Fibroblast of skin of abdomen (primary cell): Measurements from ENCODE around the gene CASQ2. TPM values are rescaled to one million over a fixed set of nuclear protein-coding genes. Genes with fewer than 3 reads are reported as not detected.

Experiments
- DNase-seq: peaks from one replicate; pipeline ENCODE4 v3.0.0-alpha.2; 2013
- polyA plus RNA-seq, 2 experiments: library from polyadenylated mRNA; unstranded; fragments of 120-200 nt; gene quantifications; one replicate each; pipeline ENCODE4 v1.2.1, GENCODE V29; 2013; ENCODE audit not compliant: insufficient read length in 2 of 2

Gene CASQ2
- polyA plus RNA-seq (2013, experiment 1 of 2; ENCODE audit: insufficient read length) = 1.4 TPM
- 1.5 TPM for polyA plus RNA-seq (2013, experiment 2 of 2; ENCODE audit: insufficient read length)

DNA sequence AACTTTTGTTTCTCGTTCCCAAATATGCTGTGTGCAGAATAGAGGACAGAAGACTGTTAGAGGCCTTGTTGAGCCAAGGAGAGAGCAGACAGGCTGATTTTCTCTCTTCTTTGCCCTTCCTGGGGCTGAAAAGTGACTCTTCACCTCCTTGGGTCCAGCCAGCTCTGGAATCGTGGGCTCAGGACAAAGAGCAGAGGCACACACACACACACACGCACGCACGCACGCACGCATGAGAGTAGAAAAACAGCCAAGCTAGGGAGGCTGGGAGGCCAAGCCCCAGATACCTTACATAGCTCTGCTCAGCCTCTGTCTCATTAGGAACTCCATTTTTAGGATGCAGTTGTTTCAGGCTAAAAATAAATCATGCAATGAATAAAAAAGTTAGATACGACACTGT lies at the start of gene CASQ2:
CASQ2 (minus strand) TSS at position 166 of the 400 bp plus-strand sequence. CDS start 173 bp downstream, outside the sequence.
- no peak for DNase-seq

DNA sequence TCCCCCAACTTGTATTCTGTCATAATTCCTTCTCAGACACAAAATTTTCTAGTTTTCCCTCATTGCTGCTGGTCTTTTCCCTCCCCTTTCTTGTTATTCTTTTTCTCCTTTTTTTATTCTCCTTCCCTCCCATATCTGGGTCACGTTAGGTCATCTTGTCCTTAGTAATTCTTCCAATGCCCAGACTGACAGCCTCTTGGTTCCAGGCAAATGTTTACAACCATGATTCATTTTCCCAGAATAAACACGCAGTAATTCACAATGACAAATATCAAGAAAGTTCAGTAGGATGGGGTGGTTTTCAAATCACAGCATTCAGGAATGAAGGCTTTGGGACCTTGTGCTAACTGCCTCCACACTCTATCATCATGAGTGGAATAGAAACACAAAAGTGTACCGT lies 47.2 kb upstream of the CASQ2 start:
- DNase-seq = no peak

DNA sequence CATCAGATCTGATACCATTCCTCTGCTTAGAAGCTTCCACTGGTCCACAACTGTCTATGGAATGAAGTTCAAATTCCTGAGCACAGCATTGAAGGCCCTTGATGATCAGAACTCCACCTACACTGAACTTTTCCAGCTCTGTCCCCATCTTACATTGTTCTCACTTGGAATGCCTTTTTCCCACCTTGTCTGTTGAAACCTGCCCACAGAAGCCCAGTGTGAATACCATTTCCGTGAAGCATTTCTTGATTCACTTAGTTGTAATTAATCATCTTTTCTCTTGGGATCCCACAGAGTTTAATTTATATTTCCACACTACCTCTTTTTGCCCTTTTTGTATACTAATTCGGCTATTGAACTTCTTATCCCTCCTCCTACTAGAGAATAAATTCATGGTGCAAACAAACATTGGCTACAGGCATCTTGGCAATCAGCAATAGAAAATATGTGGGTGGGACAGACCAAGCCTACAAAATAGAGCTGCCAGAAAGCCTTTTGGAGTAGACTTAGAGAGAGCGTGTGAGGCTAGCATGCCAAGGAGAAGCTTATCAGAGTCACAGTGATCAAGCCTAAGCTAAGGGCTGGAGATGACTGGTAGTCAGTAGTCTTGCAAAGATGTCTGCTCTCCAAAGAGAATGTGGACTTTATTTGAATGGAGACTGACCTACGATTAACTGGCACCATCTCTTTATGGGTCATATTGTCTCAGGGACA lies 46.3 kb upstream of the CASQ2 start:
- DNase-seq = no peak

DNA sequence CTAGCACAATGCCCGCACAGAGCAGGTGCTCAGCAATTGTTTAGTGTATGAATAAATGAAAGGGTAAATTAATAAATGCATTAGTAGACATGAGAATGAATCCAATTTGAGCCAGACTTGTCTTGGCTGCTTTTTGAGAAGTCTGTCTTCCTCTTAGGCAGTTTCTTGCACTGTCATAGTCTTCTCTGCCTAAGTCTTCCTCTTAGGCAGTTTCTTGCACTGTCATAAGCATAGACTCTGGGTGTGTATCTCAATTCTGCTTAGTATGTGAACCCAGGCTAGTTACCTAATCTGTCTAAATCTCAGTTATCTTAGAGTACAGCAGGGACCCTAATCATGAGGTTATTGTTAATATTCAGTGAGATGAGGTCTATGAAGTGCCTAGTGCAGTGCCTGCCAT lies 45.2 kb upstream of the CASQ2 start:
- DNase-seq = no peak

DNA sequence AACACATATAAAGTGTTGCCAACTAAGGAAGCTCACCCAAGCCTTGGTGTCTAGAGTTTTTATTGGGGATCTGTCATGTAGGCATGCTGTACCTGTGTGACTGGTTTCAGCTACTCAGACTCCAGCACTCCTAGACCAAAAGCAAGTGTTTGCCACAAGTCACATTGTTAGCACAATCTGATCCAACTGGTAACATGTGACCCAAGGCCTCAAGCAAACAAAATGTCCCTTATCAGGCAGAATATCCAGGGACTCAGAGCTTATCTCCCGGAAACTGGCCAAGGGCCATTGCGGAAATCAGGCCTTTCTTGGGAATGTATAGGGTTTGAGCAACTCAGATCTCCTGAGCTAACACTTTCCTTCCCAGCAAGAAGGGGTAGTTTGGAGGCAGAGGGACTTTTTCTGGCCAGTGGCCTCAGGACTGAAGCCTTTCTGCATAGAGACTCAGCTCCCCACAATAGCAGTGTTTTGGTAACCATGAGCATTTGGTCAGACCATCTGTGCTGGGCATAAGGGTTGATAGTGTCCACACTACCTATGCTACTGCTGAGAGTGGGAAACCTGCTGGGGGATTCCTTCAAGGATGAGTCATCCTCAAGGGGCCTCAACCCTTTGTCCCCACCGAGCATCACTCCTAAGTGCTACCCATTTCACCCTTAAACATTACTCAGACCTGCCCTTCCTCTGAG lies 42.8 kb upstream of the CASQ2 start:
- DNase-seq = no peak

DNA sequence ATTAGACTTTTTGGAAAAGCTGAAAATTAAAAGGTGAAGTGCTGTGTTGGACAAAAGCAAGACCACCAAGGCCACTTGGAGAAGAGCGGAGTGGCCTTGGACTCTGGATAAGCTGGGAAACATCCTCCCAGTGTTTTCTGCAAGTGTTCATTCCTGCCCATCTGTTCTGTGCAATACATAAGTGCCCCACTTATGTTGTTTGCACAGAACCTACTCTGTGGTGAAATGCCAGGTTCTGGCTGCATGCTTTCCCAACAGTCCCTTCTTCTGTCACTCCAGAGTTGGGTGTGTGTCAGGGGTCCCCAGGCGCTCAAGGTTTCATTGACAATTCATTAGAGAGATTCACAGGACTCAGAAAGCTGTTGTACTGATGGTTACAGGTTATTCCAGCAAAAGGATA lies 42.1 kb upstream of the CASQ2 start:
- no peak for DNase-seq

DNA sequence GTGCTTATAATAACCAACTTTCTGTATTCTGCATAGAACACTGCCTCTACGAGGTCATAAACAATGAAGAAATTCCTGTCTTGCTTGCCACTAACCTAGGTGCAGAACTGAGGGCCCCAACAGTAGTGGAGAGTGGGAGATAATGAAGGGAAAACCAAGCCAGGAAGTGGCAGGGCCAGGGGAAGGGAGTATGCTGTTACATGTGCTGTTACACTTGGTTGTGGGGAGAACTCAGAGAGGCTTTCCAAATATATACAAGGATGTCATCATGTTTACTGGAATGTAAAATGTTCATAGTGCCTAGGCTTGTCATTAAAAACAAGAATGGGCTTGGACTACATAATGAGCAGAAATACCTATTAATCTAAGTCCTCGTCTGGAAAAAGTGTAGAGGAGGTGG lies 41.3 kb upstream of the CASQ2 start:
- no peak for DNase-seq

DNA sequence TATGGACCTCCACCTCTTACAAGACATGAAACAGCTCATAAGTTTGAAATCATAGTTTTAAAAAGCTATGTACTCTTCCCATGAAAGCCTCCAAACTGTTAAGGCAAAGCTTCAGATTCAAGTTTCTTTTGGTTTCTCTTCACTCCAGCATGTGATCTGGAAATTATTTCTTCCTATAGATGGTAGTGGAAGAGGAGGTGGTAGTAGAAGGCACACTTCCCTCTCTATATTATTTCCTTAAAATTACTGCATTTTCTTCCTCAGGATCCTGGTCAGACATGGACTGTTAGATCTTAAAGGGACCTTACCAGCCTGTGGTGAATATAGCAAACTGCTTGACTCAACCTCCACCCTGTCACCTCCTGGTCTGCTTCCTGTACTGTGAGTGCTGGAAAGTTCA lies 40.6 kb upstream of the CASQ2 start:
- no peak for DNase-seq

DNA sequence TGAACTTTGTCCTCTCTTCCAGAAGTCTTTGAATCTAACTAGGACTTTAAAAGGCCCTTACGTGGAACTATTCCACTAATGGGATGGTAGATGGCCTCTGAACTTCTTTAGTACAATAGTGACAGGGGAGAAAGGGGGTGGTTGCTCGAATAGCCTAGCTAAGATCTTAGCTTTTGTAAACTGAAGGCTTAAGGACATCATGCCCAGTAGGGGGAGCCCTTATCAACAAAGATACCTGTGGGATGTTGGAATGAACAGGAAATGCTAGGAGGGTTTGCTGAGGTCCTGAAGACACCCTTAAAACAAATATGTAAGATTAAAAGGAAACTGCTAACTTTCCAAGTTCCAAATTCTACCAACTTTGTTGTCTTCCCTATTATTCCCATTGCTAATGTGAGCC lies 39.2 kb upstream of the CASQ2 start:
- peak; percentile 76 for DNase-seq

DNA sequence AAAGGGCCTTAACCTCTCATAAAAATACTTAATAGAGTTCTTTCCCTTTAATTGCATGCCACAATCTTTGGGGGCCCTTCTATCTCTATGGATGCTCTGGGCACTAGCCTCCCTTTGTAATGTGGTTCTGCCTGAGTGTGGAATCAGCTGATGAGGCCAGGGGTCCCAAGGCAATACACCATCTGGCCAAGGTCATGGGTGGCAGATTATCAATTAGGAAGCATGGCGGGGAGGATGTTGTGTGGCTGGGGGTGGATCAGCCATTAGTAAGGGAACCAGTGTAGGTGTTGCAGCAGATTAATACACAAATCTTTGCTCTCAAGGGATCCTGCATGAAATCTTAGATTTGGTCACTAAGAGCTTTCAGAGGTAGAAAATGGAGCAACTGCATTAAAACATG lies 37.1 kb upstream of the CASQ2 start:
- no peak for DNase-seq

DNA sequence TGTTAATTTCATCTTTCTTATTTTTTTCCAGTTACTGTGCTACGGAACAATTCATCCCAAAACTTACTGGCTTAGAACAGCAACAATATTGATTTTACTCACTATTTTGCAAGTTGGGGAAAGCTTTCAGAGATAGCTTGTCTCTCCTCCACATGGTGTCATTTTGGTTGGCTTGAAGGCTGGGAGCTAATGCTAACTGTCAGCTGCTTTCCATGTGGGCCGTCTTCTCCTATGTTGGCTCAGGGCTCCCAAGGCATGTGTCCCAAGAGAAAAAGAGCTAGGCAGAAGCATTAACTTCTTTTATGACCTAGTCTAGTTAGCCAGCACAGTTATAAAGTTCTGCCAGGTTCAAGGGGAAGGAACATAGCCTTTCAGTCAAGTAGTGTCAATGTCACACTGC lies 33.9 kb upstream of the CASQ2 start:
- DNase-seq = no peak

DNA sequence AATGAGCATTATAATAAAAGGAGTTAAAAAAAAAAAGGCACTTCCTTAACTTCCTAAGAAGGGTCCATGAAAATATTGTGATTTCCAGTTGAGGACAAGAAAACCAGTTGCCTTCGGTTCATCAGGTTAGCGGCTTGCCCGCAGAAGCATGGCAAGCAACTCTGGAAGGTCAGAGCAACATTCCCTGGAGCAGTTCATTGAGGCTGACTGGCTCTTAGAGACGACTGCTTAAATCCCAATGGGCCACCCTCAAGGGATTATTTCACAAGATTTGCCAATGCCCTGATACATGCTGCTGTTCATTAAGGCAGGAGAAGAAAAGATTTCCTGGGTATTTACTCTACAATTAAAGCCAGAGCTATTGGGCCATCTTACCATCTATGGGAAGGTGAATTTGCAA lies 29.0 kb upstream of the CASQ2 start:
- no peak for DNase-seq

DNA sequence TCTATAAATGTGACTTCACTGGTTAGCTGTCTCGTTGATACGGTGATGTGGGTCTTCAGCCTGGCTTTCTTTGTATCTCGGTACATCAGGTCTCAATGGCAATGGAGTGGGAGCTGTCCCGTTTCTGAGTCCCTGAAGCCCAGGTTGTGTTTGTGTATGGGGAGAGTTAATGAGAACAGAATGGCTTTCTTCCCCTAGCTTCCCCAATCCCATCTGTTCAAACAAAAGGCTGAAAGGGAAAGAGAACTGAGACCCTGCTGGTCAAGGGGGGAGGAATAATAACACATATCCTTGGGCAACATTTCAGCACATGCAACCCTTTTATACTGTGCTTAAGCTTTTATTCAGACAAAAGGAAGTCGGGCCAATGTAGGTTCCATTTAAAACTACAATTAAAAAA lies 28.4 kb upstream of the CASQ2 start:
- no peak for DNase-seq

DNA sequence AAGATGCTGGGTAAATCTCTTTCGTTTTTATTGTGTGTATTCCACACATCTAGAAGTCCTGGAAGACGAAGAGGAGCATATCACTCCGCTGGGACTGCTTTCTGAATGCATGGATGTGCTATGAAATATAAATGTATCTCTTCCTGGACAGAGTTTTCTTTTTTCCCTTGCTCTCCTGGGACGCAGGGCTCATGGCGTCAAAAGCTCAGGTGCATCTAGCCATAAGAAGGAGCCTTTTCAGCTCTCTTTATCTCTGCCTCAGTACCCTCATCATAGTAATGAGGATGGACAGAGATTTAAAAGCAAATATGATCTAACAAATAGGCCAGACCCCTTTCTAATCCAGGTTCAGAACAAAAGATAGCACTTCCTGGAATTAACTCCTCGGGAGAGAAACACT lies 27.5 kb upstream of the CASQ2 start:
- DNase-seq = no peak

DNA sequence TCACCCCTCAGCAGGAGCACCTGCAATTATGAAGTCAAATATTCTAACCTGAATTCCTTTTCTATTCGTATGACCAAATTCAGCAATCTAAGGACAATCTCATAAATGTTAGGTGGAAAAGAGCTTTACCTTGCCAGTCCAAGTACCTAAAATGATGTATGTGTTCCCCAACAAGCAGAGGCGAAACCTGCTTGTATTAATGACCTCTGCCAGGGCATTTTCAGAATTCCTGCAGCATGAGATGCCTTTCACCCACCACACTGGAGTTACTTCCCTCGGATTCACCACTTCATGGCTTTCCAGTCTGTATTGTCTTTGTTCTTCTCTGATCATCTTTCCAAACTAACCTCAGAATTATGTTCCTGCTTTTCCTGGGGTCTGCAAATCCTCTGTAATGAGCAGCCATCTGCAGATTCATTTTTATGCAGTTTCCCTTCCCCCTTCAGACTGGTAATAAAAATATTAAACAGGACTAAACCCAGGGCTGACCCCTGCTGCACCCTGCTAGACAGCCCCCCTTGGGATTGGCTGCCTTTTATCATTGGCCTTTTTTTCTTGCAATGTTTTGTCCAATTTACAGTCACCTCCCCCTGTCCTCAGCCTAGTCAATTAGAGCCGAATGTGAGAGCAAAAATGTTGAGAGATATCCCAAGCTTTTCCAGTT lies 26.6 kb upstream of the CASQ2 start:
- DNase-seq = peak; percentile 5

DNA sequence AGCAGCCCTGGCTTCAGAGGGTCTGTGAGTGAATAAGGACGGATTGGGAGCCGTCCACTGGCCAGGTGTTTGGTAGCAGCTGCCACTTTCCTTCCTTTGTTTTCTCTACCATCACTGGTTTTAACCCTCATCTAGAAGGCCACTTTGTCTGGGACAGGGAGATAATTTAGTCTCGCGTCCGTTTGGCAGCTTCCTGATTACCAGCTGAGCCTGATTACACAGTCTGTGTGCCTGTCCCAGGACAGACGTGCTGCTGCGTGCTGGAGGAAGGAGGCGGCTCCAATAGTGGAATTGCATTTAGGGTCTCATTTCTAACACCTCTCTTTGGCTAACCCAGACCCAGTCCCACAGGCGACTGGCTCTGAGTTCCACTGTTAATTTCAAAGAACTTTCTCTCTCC lies 24.6 kb upstream of the CASQ2 start:
- DNase-seq = no peak

DNA sequence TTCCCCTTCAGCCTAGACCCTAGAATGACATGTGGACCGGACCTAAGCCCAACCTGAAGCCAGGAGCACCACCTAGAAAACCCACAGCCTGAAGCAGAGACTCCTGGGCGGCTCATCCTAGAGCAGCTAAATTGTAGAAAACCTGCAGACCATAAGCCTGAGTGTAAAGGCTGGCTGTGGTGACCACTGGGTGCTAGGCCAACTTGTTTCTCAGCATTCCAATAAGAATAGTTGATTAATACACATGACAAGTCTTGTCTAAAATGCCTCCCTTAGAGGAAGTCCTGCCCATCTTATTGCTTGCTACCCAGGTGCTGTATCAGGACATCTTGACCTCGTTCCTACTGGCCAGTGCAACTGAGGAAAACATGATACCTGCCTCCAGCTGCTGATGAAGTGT lies 23.3 kb upstream of the CASQ2 start:
- no peak for DNase-seq

DNA sequence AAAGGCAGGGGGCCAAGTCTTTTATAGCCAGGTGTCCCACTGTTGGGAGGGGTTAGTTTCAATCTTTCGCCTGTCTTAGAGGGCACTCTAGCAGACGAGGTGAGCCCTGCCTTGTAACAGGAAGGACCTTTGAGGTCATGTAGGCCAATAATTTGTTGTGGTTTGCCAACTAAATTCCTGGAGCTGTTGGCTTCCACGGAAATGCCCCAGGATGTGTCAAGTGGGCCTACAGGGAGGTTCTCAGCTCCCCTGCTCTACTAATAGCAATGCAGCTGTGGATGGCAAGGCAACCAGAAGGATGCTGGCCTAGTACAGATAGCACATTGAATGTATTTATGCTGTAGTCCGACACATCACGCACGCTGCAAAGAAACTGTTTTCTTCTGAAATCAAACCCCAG lies 22.3 kb upstream of the CASQ2 start:
- DNase-seq = no peak

DNA sequence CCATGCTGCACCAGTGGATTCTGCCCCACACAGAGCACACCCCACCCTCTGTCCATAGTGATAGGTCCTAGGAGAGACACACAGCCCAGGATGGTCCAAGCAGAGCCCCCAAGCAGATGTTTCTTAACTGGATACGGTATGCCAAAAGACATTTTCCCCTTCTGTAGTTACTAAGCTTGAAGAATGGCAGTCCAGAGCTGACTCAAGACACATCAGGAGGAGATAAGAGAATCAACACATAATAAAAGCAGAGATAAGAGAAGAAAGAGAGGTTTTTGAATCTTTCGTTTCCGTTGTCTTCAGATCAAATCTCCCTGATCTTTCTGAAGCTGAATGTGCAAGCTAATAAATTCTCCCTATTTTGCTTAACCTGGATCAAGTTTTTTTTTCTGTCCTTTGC lies 21.8 kb upstream of the CASQ2 start:
- DNase-seq = no peak

DNA sequence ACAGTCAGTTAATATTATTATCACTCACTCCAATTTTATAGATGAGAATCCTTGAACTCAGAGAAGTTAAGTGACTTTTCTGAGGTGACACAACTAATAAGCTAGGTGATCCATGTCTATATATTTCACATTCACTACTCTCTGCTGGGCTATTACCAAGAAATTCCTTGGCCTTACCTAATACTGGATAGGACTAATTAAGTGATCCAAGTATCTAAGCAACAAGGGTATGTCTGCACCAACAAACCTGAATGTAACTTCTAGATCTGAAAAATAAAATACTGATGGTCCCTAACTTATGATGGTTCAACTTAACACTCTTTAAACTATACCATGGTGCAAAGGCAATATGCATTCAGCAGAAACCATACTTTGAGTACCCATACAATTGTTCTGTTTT lies 14.8 kb upstream of the CASQ2 start:
- no peak for DNase-seq

DNA sequence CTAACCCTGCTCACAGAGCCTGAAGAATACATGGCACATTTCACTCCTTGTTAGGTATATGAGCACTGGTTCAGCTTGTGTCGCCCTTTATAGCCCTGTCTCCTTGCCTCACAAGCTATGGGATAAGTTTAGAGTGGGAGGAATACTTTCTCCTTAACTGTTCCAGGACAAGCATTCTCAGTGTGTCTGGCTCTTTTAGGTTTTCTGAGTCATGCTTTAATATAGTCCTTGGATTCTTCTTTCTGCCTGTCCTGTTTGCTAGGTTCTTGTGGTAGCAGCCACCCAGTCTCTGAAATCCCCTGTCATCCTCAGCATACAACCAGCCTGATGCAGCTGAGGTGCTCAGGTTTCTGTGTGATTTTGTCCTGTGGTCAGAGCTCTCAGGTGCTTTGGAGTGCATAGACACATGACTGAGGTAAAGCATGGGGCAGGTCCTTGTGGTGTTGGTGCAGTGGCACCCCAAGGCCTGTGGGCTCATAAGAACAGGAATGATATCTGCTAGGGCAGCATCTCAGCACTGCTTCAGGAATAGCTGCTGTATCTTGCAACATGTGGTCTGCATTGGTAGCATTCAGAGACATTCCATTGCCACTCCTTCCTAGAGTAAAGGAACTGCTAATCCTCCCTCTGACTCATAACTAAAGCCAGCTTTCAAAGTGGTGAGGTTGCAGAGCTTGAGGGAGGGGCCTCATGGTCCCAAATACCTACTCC lies 14.2 kb upstream of the CASQ2 start:
- DNase-seq = peak; percentile 95

DNA sequence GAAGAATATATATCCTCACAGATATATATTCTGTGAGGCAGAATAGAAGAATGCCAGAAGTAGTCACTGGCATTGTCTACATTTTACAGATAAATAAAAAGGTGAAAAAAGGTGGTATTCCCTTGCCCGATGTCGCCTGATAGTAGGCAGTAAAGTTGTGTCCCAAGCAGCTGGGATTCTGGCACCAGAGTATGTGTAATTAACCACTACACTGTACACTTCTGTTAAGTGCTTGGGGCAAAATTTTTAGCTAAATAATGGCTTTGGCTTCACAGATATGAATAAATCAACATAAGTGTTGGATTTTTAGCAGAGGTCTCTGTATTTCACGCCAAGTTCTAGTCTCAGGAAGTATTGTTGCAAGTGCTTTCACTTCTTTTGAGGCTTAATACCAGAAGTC lies 13.3 kb upstream of the CASQ2 start:
- DNase-seq = no peak

DNA sequence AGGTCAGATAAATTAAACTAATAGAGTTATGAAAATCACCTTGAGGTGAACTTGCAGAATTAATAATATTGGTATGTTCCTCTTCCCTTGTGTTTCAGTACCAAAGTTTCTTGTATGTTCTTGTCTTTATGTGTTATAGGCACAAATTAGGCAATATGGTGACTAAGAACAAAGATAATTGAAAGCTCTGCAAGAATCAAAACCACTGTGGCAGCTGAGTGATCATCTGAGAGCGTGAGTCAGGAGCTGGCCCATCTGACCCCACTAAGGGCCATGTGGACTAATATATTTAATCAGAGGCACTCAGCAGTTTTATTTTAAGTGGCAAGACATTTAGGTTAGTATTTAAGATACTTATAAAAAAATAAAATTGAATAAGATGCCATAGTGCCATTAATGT lies 12.8 kb upstream of the CASQ2 start:
- DNase-seq = peak; percentile 79
